KMS-11 (cell line): ENCODE results near the gene POP4.
A peak's percentile ranks its signal among the peaks of the same experiment; 100 is the strongest.

Source experiments
- H2AFZ ChIP-seq: fragments of 200-600 bp; sonication (generic); 2 replicates; pipeline ENCODE4 v1.6.1; 2016; ENCODE audit warnings: antibody characterized with exemption, mixed run types, low read depth
- H3K27ac ChIP-seq: fragments of 200-600 bp; sonication (generic); 2 replicates; pipeline ENCODE4 v1.6.1; 2016; ENCODE audit warnings: mild to moderate bottlenecking, mixed run types
- H3K27me3 ChIP-seq: fragments of 200-600 bp; sonication (generic); 2 replicates; pipeline ENCODE4 v1.6.1; 2017; ENCODE audit warnings: mild to moderate bottlenecking, low read depth, mixed run types, moderate library complexity; ENCODE audit not compliant: insufficient read depth
- H3K36me3 ChIP-seq: fragments of 200-600 bp; sonication (generic); 2 replicates; pipeline ENCODE4 v1.6.1; 2017; ENCODE audit warnings: mild to moderate bottlenecking, mixed run types; ENCODE audit not compliant: insufficient read depth
- H3K4me1 ChIP-seq: fragments of 200-600 bp; sonication (generic); 2 replicates; pipeline ENCODE4 v1.6.1; 2016; ENCODE audit warnings: mild to moderate bottlenecking, low read depth, mixed run types; ENCODE audit not compliant: poor library complexity, severe bottlenecking
- H3K4me2 ChIP-seq: fragments of 200-600 bp; sonication (generic); 2 replicates; pipeline ENCODE4 v1.7.0; 2016; ENCODE audit warnings: mild to moderate bottlenecking, mixed run types
- H3K4me3 ChIP-seq: fragments of 200-600 bp; sonication (generic); IDR thresholded peaks from 2 replicates; pipeline ENCODE4 v1.6.1; 2017; ENCODE audit warnings: low read depth, low read length, mixed read lengths; ENCODE audit not compliant: insufficient read depth
- H3K79me2 ChIP-seq: fragments of 200-600 bp; sonication (generic); 2 replicates; pipeline ENCODE4 v1.6.1; 2016; ENCODE audit warnings: low read depth, mixed run types; ENCODE audit not compliant: insufficient read depth
- H3K9ac ChIP-seq: fragments of 200-600 bp; sonication (generic); 2 replicates; pipeline ENCODE4 v1.6.1; 2016; ENCODE audit warnings: mild to moderate bottlenecking, mixed run types
- H4K20me1 ChIP-seq: fragments of 200-600 bp; sonication (generic); 2 replicates; pipeline ENCODE4 v1.6.1; 2016; ENCODE audit warnings: mild to moderate bottlenecking, mixed run types; ENCODE audit not compliant: insufficient read depth
- CTCF ChIP-seq: fragments of 200-600 bp; sonication (generic); conservative IDR thresholded peaks from 2 replicates; pipeline ENCODE4 v1.6.1; 2017; ENCODE audit warnings: low read depth, mild to moderate bottlenecking, antibody characterized with exemption, low read length, moderate library complexity, mixed read lengths

The POP4 gene

GRCh38 chr19:29663861-29664752 is 58.0 kb downstream of the POP4 start:
- no peak for TF ChIP-seq CTCF
- Histone ChIP-seq H2AFZ (no peak overlapping the region), H3K4me2 (peak overlapping the region; percentile 54; the same call in 1 of the 2 replicates), H3K4me3 (no peak overlapping the region), H3K79me2 (no peaks in the 10 kb centered on the region), H3K4me1 (no peaks in the 10 kb centered on the region), H3K27ac (no peak overlapping the region), H3K27me3 (no peaks in the 10 kb centered on the region), H3K36me3 (no peaks in the 10 kb centered on the region), H3K9ac (no peak overlapping the region), H4K20me1 (no peaks in the 10 kb centered on the region)

GRCh38 chr19:29664753-29665214 is 58.7 kb downstream of the POP4 start:
- H3K4me1 ChIP-seq, result no peaks in the 10 kb centered on the region
- H3K36me3 ChIP-seq, result no peaks in the 10 kb centered on the region
- no peak overlapping the region for H3K27ac ChIP-seq
- H3K27me3 ChIP-seq, result no peaks in the 10 kb centered on the region
- H4K20me1 ChIP-seq, result no peaks in the 10 kb centered on the region
- H3K79me2 ChIP-seq, result no peaks in the 10 kb centered on the region
- H3K4me2 ChIP-seq, result peak overlapping the region; percentile 54
- TF ChIP-seq CTCF, result no peak
- peak overlapping the region; percentile 69 for H2AFZ ChIP-seq
- no peak overlapping the region for H3K9ac ChIP-seq
- H3K4me3 ChIP-seq, result no peak overlapping the region

DNA sequence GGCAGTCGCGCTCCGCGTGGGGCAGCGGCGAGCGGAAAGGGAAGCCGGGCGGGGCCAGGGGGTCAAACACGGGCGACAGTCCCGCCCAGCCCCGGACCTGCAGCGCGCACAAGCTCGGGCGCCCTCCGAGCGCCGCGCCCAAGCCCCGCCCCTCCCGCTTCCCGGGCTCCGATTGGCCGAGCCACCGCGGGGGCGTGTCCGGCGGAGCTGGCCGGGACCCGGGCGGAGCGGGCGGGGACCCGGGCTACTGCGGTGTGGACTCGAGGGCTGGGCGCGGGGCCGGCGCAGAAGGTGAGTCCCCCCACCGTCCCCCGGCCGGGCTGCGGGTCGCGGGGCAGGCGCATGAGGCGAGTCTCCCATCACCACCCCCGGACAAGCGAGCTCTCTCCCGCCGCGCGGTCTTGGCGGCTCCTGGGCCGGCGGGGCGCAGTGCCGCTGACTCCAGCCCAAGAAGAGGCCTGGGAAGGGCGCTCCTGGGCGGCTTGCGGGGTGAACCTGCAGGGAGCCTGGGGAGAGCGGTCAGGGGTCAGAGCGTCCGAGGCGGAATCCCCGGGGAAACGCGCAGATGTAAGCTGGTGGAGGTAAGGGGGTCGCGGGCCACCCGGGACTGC is 59.2 kb downstream of the POP4 start, which contains the start of gene PLEKHF1:
PLEKHF1 (plus strand) TSS at position 247 of the 611 bp plus-strand sequence. CDS start 8,379 bp downstream, outside the sequence.
- no peaks in the 10 kb centered on the region for H3K27me3 ChIP-seq
- H3K36me3 ChIP-seq, result no peaks in the 10 kb centered on the region
- no peak within 1 kb of the TSS for H3K27ac ChIP-seq
- peak within 1 kb of the TSS; percentile 69 for H2AFZ ChIP-seq
- H3K4me2 ChIP-seq, result peak within 1 kb of the TSS; percentile 54
- no peaks in the 10 kb centered on the region for H3K4me1 ChIP-seq
- H3K4me3 ChIP-seq, result no peak within 1 kb of the TSS
- H4K20me1 ChIP-seq, result no peaks in the 10 kb centered on the region
- H3K9ac ChIP-seq, result peak within 1 kb of the TSS; percentile 27; the same call in 1 of the 2 replicates
- H3K79me2 ChIP-seq, result no peaks in the 10 kb centered on the region
- no peak for TF ChIP-seq CTCF

- peak overlapping the region; percentile 27; the same call in 1 of the 2 replicates for H3K9ac ChIP-seq
These were observed 59.9 kb downstream of the POP4 start for GRCh38 chr19:29665826-29666577.

More at GRCh38 chr19:29665826-29666577, 59.9 kb downstream of the POP4 start:
- Histone ChIP-seq H3K36me3 (no peaks in the 10 kb centered on the region), H3K27me3 (no peaks in the 10 kb centered on the region), H3K4me1 (no peaks in the 10 kb centered on the region), H3K79me2 (no peaks in the 10 kb centered on the region), H4K20me1 (no peaks in the 10 kb centered on the region), H2AFZ (peak overlapping the region; percentile 69; the same call in 1 of the 2 replicates), H3K27ac (no peak overlapping the region), H3K4me3 (no peak overlapping the region), H3K4me2 (peak overlapping the region; percentile 54; the same call in 1 of the 2 replicates)
- no peak for TF ChIP-seq CTCF
